Uterus (tissue), 4 donors: Measurements from ENCODE around the gene WWOX. TPM values are rescaled to one million over a fixed set of nuclear protein-coding genes. Genes with fewer than 3 reads are reported as not detected.

Source experiments
- DNase-seq, 2 donors: peaks; one replicate each; pipeline ENCODE4 v3.0.0-alpha.2; 2019 to 2020
- H3K27ac ChIP-seq, 2 donors: fragments of 200-600 bp; sonication (generic); 1 replicate in 1 of 2; 2 replicates in 1 of 2; pipeline ENCODE4 v1.5.1; 2016 to 2018
- H3K27me3 ChIP-seq, 2 donors: fragments of 200-600 bp; sonication (generic); one replicate each; pipeline ENCODE4 v1.5.1; 2018 to 2019; ENCODE audit warnings: control low read depth in 1 of 2
- H3K36me3 ChIP-seq, 2 donors: fragments of 200-600 bp; sonication (generic); one replicate each; pipeline ENCODE4 v1.5.1; 2019; ENCODE audit warnings: control low read depth in 1 of 2
- H3K4me1 ChIP-seq, 2 donors: fragments of 200-600 bp; sonication (generic); one replicate each; pipeline ENCODE4 v1.5.1; 2018 to 2019; ENCODE audit warnings: control low read depth in 1 of 2
- H3K4me3 ChIP-seq, 2 donors: fragments of 200-600 bp; sonication (generic); 1 replicate in 1 of 2; 2 replicates in 1 of 2; pipeline ENCODE4 v1.5.1; 2018 to 2019; ENCODE audit warnings: mild to moderate bottlenecking in 1 of 2
- H3K9me3 ChIP-seq, 2 donors: fragments of 200-600 bp; sonication (generic); one replicate each; pipeline ENCODE4 v1.5.1; 2019; ENCODE audit warnings: control low read depth in 1 of 2
- POLR2A ChIP-seq, 2 donors: fragments of 450-650 bp; IDR thresholded peaks; one replicate each; pipeline ENCODE4 v1.6.1; 2016; ENCODE audit warnings: antibody characterized with exemption in 2 of 2, mild to moderate bottlenecking in 1 of 2, moderate library complexity in 1 of 2
- intact Hi-C: fragments of 100-400 bp; cut with DNase I; formaldehyde crosslinking; loops from one replicate; pipeline ENCODE4 v1.15.1; 2023; ENCODE audit warnings: low total_unique reads
- total RNA-seq, 4 donors: library from RNA; depleted of rRNA in 3 of 4; stranded (reverse); fragments of >200 nt in 3 of 4; gene quantifications; one replicate each; pipeline versions ENCODE4 v1.1.0 to v1.2.4, GENCODE V29; 2014 to 2023
- TF ChIP-seq, protein P1 (sequence below), 4 experiments: fragments of 200-600 bp in 2 of 4; fragments of 450-650 bp in 2 of 4; sonication (generic) in 2 of 4; IDR thresholded peaks; one replicate each; pipeline ENCODE4 v1.5.1; 2016 to 2019; ENCODE audit warnings: antibody characterized with exemption in 4 of 4, mild to moderate bottlenecking in 2 of 4, moderate library complexity in 1 of 4
- donor health status: DM: yes; HTN: yes; CAD: no.

Gene WWOX
- total RNA-seq, 4 donors from 2014 or later: 34.1 to 99.9 (median 55.8) TPM

DNA sequence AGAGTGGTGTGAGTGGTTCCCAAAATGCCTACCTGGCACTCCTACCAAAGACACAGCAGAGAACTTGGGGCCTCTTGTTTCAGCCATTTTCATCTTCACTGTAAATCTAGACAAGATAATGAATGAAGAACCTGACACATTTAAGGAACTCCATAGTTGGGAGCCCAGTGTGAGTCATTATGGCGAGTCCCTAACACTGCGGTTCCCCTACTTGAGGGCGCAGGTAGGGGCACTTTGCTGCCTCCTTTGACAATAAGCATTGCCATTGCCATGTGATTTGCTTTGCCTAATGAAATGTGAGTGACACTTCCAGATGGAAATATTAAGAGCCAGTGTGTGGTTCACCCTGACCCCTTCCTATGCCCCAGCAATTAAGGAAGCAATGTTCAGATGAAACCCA, 983.5 kb downstream of the WWOX start:
- no peak for DNase-seq
- TF ChIP-seq POLR2A (IDR thresholded peaks at IDR 0.05): no peak
- TF ChIP-seq, protein P1, sequence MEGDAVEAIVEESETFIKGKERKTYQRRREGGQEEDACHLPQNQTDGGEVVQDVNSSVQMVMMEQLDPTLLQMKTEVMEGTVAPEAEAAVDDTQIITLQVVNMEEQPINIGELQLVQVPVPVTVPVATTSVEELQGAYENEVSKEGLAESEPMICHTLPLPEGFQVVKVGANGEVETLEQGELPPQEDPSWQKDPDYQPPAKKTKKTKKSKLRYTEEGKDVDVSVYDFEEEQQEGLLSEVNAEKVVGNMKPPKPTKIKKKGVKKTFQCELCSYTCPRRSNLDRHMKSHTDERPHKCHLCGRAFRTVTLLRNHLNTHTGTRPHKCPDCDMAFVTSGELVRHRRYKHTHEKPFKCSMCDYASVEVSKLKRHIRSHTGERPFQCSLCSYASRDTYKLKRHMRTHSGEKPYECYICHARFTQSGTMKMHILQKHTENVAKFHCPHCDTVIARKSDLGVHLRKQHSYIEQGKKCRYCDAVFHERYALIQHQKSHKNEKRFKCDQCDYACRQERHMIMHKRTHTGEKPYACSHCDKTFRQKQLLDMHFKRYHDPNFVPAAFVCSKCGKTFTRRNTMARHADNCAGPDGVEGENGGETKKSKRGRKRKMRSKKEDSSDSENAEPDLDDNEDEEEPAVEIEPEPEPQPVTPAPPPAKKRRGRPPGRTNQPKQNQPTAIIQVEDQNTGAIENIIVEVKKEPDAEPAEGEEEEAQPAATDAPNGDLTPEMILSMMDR (IDR thresholded peaks at IDR 0.05): no peak
- H3K4me3 ChIP-seq: no peak overlapping the region
- H3K4me1 ChIP-seq: no peaks in the 10 kb centered on the region
- intact Hi-C loops: no loop called here
- no peaks in the 10 kb centered on the region for H3K9me3 ChIP-seq
- H3K27ac ChIP-seq: no peak overlapping the region
- H3K36me3 ChIP-seq: no peaks in the 10 kb centered on the region
- H3K27me3 ChIP-seq: no peaks in the 10 kb centered on the region

GRCh38 chr16:79083508-79084299, 984.2 kb downstream of the WWOX start:
- no peaks in the 10 kb centered on the region for H3K4me1 ChIP-seq
- intact Hi-C loops: no loop called here
- no peaks in the 10 kb centered on the region for H3K36me3 ChIP-seq
- DNase-seq: no peak
- H3K27me3 ChIP-seq: no peaks in the 10 kb centered on the region
- no peak overlapping the region for H3K27ac ChIP-seq
- TF ChIP-seq POLR2A (IDR thresholded peaks at IDR 0.05): no peak
- TF ChIP-seq, protein P1 (IDR thresholded peaks at IDR 0.05): no peak
- no peaks in the 10 kb centered on the region for H3K9me3 ChIP-seq
- H3K4me3 ChIP-seq: no peak overlapping the region

GRCh38 chr16:79088971-79089370, 989.5 kb downstream of the WWOX start:
- Histone ChIP-seq H3K27ac (no peak overlapping the region), H3K36me3 (no peaks in the 10 kb centered on the region), H3K9me3 (no peaks in the 10 kb centered on the region), H3K4me3 (no peak overlapping the region), H3K4me1 (no peaks in the 10 kb centered on the region), H3K27me3 (no peaks in the 10 kb centered on the region)
- intact Hi-C loops: no loop called here
- no peak for DNase-seq
- no peak for TF ChIP-seq POLR2A (IDR thresholded peaks at IDR 0.05)
- TF ChIP-seq, protein P1 (IDR thresholded peaks at IDR 0.05): no peak

GRCh38 chr16:79089735-79090284, 990.4 kb downstream of the WWOX start:
- Histone ChIP-seq H3K36me3 (no peaks in the 10 kb centered on the region), H3K27me3 (no peaks in the 10 kb centered on the region), H3K4me3 (peak overlapping the region in 1 of 2 donors; percentile 11), H3K27ac (peak overlapping the region in 1 of 2 donors; percentile 28), H3K4me1 (no peaks in the 10 kb centered on the region), H3K9me3 (no peaks in the 10 kb centered on the region)
- intact Hi-C loops: no loop called here
- TF ChIP-seq POLR2A (IDR thresholded peaks at IDR 0.05): no peak
- TF ChIP-seq, protein P1 (IDR thresholded peaks at IDR 0.05): no peak
- DNase-seq: peak in 1 of 2 donors; percentile 37

DNA sequence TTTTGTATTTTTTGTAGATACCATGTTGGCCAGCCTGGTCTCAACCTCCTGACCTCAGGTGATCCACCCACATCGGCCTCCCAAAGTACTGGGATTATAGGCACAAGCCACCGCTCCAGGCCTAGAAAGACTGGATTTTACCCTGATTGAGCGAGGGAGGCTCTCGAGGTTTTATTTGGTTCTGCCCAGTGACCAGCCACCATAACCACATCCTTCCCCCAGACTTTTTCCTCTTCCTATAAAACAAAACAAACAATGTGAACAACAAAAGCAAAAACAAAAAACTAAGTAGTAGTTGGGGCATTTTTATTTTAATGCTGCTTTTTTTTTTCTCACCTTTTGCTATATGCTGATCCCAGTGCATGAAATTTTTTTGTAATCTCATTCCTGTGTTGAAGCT, 991.5 kb downstream of the WWOX start:
- H3K4me3 ChIP-seq: no peak overlapping the region
- intact Hi-C loops: no loop called here
- TF ChIP-seq, protein P1 (IDR thresholded peaks at IDR 0.05): no peak
- TF ChIP-seq POLR2A (IDR thresholded peaks at IDR 0.05): no peak
- H3K27me3 ChIP-seq: no peaks in the 10 kb centered on the region
- no peaks in the 10 kb centered on the region for H3K36me3 ChIP-seq
- H3K4me1 ChIP-seq: no peaks in the 10 kb centered on the region
- H3K27ac ChIP-seq: no peak overlapping the region
- H3K9me3 ChIP-seq: no peaks in the 10 kb centered on the region
- DNase-seq: no peak
